Measurements from ENCODE around the gene SDHA. TPM values are rescaled to one million over a fixed set of nuclear protein-coding genes. Genes with fewer than 3 reads are reported as not detected.

Gene SDHA
- total and polyA plus RNA-seq, 2 of the 8 experiments (the other 6 are each of a cell fraction or from before 2014, with no cell fraction given) = 59.7 to 87.3 TPM

GRCh38 chr5:230711-231110, 12.6 kb downstream of the SDHA start:
- DNase-seq (ENCODE audit: low read depth in 1 of 2, low spot score in 2 of 2) = no peak
- H2BK12ac ChIP-seq (ENCODE audit: low read depth, low read length) = no peak overlapping the region
- no peak overlapping the region for H3K27ac ChIP-seq (ENCODE audit: low read depth, low read length)
- FAIRE-seq = no peak
- peaks cover 0 to 2% (median 0%) of the 10 kb centered on the region in 4 experiments; a peak in 1 of 7 replicates for H3K4me1 ChIP-seq (replicated peaks in 1 of 4; ENCODE audit: control insufficient read depth in 3 of 4, insufficient read depth in 4 of 4, low read length in 3 of 4)
- H3K36me3 ChIP-seq (ENCODE audit: control insufficient read depth in 2 of 4, insufficient read depth in 4 of 4, low read length in 3 of 4) = peaks cover 15 to 63% (median 49%) of the 10 kb centered on the region in 4 experiments
- H4K91ac ChIP-seq (replicated peaks; ENCODE audit: insufficient read length, low read length) = no peak overlapping the region
- no peak overlapping the region for H3K23ac ChIP-seq (ENCODE audit: insufficient read length)
- no peak overlapping the region for H3K18ac ChIP-seq (ENCODE audit: extremely low read depth, low read length)
- no peak overlapping the region for H3K9ac ChIP-seq (replicated peaks in 1 of 4; ENCODE audit: extremely low read depth in 1 of 4, low read depth in 3 of 4, low read length in 3 of 4)
- no peak overlapping the region for H2AFZ ChIP-seq (ENCODE audit: low read length)
- H3K4me2 ChIP-seq (ENCODE audit: insufficient read depth in 1 of 2, low read depth in 2 of 2, low read length in 2 of 2) = no peak overlapping the region
- H4K8ac ChIP-seq (ENCODE audit: extremely low read depth, insufficient read depth, low read length) = no peak overlapping the region
- no peak overlapping the region for H3K4ac ChIP-seq (replicated peaks; ENCODE audit: insufficient read length, low read depth, low read length)
- no peak overlapping the region for H2BK20ac ChIP-seq (ENCODE audit: low read length)
- H3K56ac ChIP-seq (replicated peaks; ENCODE audit: insufficient read length, low read depth, low read length) = no peak overlapping the region
- H2BK5ac ChIP-seq (ENCODE audit: low read depth, low read length) = no peak overlapping the region
- H2BK120ac ChIP-seq (replicated peaks; ENCODE audit: low read depth, low read length) = no peak overlapping the region
- no peaks in the 10 kb centered on the region for H3K27me3 ChIP-seq (replicated peaks in 1 of 4; ENCODE audit: control insufficient read depth in 3 of 4, extremely low read depth in 1 of 4, insufficient read depth in 3 of 4, low read length in 3 of 4)
- no peak overlapping the region for H2AK5ac ChIP-seq (ENCODE audit: low read depth, low read length)
- no peak overlapping the region for H3K4me3 ChIP-seq (ENCODE audit: extremely low read depth in 1 of 4, insufficient read depth in 2 of 4, low read depth in 3 of 4, low read length in 4 of 4)
- CTCF ChIA-PET (ENCODE audit: partially characterized antibody) = interaction anchor here (1.4 kb wide), 1 partner anchor 184 kb away, joined by 4 read pairs; no protein-coding TSS in a partner anchor
- H3K79me2 ChIP-seq (ENCODE audit: control insufficient read depth in 1 of 2, insufficient read depth in 2 of 2, low read length in 2 of 2) = no peaks in the 10 kb centered on the region
- POLR2A ChIA-PET (ENCODE audit: partially characterized antibody) = interaction anchor here (1.2 kb wide), 1 partner anchor 17 kb away, joined by 3 read pairs; no protein-coding TSS in a partner anchor
- H3K23me2 ChIP-seq (ENCODE audit: low read depth, low read length) = no peaks in the 10 kb centered on the region
- H3K9me3 ChIP-seq (ENCODE audit: insufficient read depth in 2 of 2, low read depth in 1 of 2, low read length in 1 of 2) = no peaks in the 10 kb centered on the region
- WGBS, 2 experiments (ENCODE audit: extremely low coverage in 1 of 2, insufficient coverage in 1 of 2, insufficient read length in 1 of 2, insufficient replicate concordance in 2 of 2, low coverage in 1 of 2, low lambda C conversion rate in 2 of 2, missing lambda C conversion rate in 1 of 2) = 97% methylated on average over 14 of the region's 14 CpGs; no CpG with 5 or more reads in 1 of the 2 experiments
- H2BK15ac ChIP-seq (ENCODE audit: low read length) = no peak overlapping the region
- H4K20me1 ChIP-seq (replicated peaks in 1 of 2; ENCODE audit: control insufficient read depth in 1 of 2, insufficient read depth in 2 of 2, low read length in 2 of 2) = peaks cover 2 to 3% of the 10 kb centered on the region in 2 experiments
- H3K14ac ChIP-seq (ENCODE audit: insufficient read length) = no peak overlapping the region
- H3K79me1 ChIP-seq (ENCODE audit: low read depth, low read length) = peaks cover 3% of the 10 kb centered on the region; the same call in 1 of the 2 replicates
- H4K5ac ChIP-seq (ENCODE audit: insufficient read length, low read depth, low read length) = no peak overlapping the region
- TF ChIP-seq POU5F1 (IDR thresholded peaks at IDR 0.05; ENCODE audit: low read depth, low read length) (no peak), SRF (IDR thresholded peaks at IDR 0.05; ENCODE audit: low read depth, low read length) (no peak), YY1 (IDR thresholded peaks at IDR 0.05; ENCODE audit: low read depth, low read length) (no peak), FOSL1 (IDR thresholded peaks at IDR 0.05; ENCODE audit: insufficient read depth, low read depth, low read length) (no peak)
